Neuronal stem cell (in vitro differentiated cells): ENCODE results near the gene CCDC60.

Experiments used
- DNase-seq: peaks from one replicate; pipeline ENCODE4 v3.0.0-alpha.2; 2013; ENCODE audit warnings: low spot score
- H2AFZ ChIP-seq: one replicate; pipeline ENCODE4 v1.6.1; 2013; ENCODE audit warnings: mild to moderate bottlenecking, low read length, inconsistent platforms
- H2AK5ac ChIP-seq: 2 replicates; pipeline ENCODE4 v1.6.1; 2013; ENCODE audit warnings: low read depth, mild to moderate bottlenecking, inconsistent platforms, low read length, moderate library complexity, mixed read lengths
- H2BK120ac ChIP-seq: 2 replicates; pipeline ENCODE4 v1.6.1; 2013; ENCODE audit warnings: low read depth, mild to moderate bottlenecking, inconsistent platforms, low read length, moderate library complexity, mixed read lengths
- H2BK12ac ChIP-seq: one replicate; pipeline ENCODE4 v1.6.1; 2013; ENCODE audit warnings: low read length, inconsistent platforms
- H2BK15ac ChIP-seq: 2 replicates; pipeline ENCODE4 v1.6.1; 2013; ENCODE audit warnings: mild to moderate bottlenecking, low read length, inconsistent platforms, mixed read lengths
- H2BK5ac ChIP-seq: one replicate; pipeline ENCODE4 v1.6.1; 2013; ENCODE audit warnings: inconsistent platforms, mild to moderate bottlenecking, low read length, moderate library complexity
- H3K14ac ChIP-seq: one replicate; pipeline ENCODE4 v1.6.1; 2013; ENCODE audit warnings: low read length, inconsistent platforms
- H3K18ac ChIP-seq: 2 replicates; pipeline ENCODE4 v1.6.1; 2013; ENCODE audit warnings: low read length, inconsistent platforms
- H3K23ac ChIP-seq: 2 replicates; pipeline ENCODE4 v1.6.1; 2013; ENCODE audit warnings: low read depth, mild to moderate bottlenecking, mixed read lengths, low read length, inconsistent platforms; ENCODE audit not compliant: poor library complexity
- H3K27ac ChIP-seq: replicated peaks from 3 replicates; pipeline ENCODE4 v1.5.1; 2013; ENCODE audit warnings: low read length, inconsistent platforms
- H3K27me3 ChIP-seq, 3 experiments: 2 replicates each; pipeline ENCODE4 v1.6.1; 2013; ENCODE audit warnings: low read length in 3 of 3, mild to moderate bottlenecking in 2 of 3, inconsistent platforms in 1 of 3, low read depth in 1 of 3, mixed read lengths in 1 of 3, moderate library complexity in 1 of 3; ENCODE audit not compliant: control insufficient read depth in 3 of 3, insufficient read depth in 3 of 3
- H3K36me3 ChIP-seq, 2 donors: replicated peaks in 1 of 2; 2 replicates each; pipeline ENCODE4 v1.6.1; 2013; ENCODE audit warnings: low read length in 2 of 2; ENCODE audit not compliant: control insufficient read depth in 2 of 2, insufficient read depth in 2 of 2
- H3K4ac ChIP-seq: 2 replicates; pipeline ENCODE4 v1.6.1; 2013; ENCODE audit warnings: inconsistent platforms, mild to moderate bottlenecking, low read length, moderate library complexity
- H3K4me1 ChIP-seq, 2 donors: 1 replicate in 1 of 2; 2 replicates in 1 of 2; pipeline ENCODE4 v1.6.1; 2013; ENCODE audit warnings: low read length in 2 of 2, low read depth in 1 of 2; ENCODE audit not compliant: control insufficient read depth in 2 of 2, insufficient read depth in 1 of 2
- H3K4me2 ChIP-seq: one replicate; pipeline ENCODE4 v1.6.1; 2013; ENCODE audit warnings: mild to moderate bottlenecking, low read length, inconsistent platforms; ENCODE audit not compliant: insufficient read depth, poor library complexity, severe bottlenecking
- H3K4me3 ChIP-seq, 2 donors: 2 replicates each; pipeline ENCODE4 v1.5.1; 2013; ENCODE audit warnings: low read length in 2 of 2, mild to moderate bottlenecking in 2 of 2, inconsistent platforms in 1 of 2, moderate library complexity in 1 of 2
- H3K79me1 ChIP-seq: one replicate; pipeline ENCODE4 v1.6.1; 2013; ENCODE audit warnings: low read depth, mild to moderate bottlenecking, inconsistent platforms, low read length, moderate library complexity
- H3K9ac ChIP-seq: one replicate; pipeline ENCODE4 v1.6.1; 2013; ENCODE audit warnings: mild to moderate bottlenecking, low read depth, low read length, inconsistent platforms; ENCODE audit not compliant: poor library complexity
- H3K9me3 ChIP-seq, 2 donors: replicated peaks in 1 of 2; 2 replicates each; pipeline versions ENCODE3 to v1.6.1; 2013; ENCODE audit warnings: low read length in 2 of 2, mild to moderate bottlenecking in 2 of 2, inconsistent platforms in 1 of 2, low read depth in 1 of 2, mixed read lengths in 1 of 2, moderate library complexity in 1 of 2; ENCODE audit not compliant: control insufficient read depth in 2 of 2, insufficient read depth in 1 of 2
- H4K8ac ChIP-seq: one replicate; pipeline ENCODE4 v1.6.1; 2013; ENCODE audit warnings: low read depth, mild to moderate bottlenecking, inconsistent platforms, low read length, moderate library complexity
- H4K91ac ChIP-seq: one replicate; pipeline ENCODE4 v1.6.1; 2013; ENCODE audit warnings: low read length, low read depth, mild to moderate bottlenecking, inconsistent platforms; ENCODE audit not compliant: poor library complexity
- WGBS, 2 donors: extraction: QIAGEN DNeasy Blood & Tissue Kit; methylation state at CpG; one replicate each; pipeline ENCODE4 v1.1.7; 2013; ENCODE audit warnings: missing lambda C conversion rate in 2 of 2, mixed read lengths in 1 of 2; ENCODE audit not compliant: insufficient read length in 2 of 2, insufficient replicate concordance in 1 of 2; ENCODE audit errors: extremely low coverage in 2 of 2; 5-methylcytosine and 5-hydroxymethylcytosine counted together

The CCDC60 gene

GRCh38 chr12:119412811-119413794 lies 78.6 kb downstream of the CCDC60 start:
- no peak overlapping the region for H3K23ac ChIP-seq
- H3K27me3 ChIP-seq = no peaks in the 10 kb centered on the region
- no peaks in the 10 kb centered on the region for H3K79me1 ChIP-seq
- no peak overlapping the region for H2BK12ac ChIP-seq
- H3K4me2 ChIP-seq = no peak overlapping the region
- H4K91ac ChIP-seq = no peak overlapping the region
- peak overlapping the region; percentile 82 for H2AK5ac ChIP-seq
- H4K8ac ChIP-seq = no peak overlapping the region
- no peak overlapping the region for H3K4me3 ChIP-seq
- H3K14ac ChIP-seq = no peak overlapping the region
- no peak overlapping the region for H3K27ac ChIP-seq
- no peak overlapping the region for H3K9ac ChIP-seq
- peaks cover 0 to 4% of the 10 kb centered on the region in 2 donors for H3K4me1 ChIP-seq
- no peaks in the 10 kb centered on the region for H3K36me3 ChIP-seq
- H3K18ac ChIP-seq = peak overlapping the region; percentile 17
- H2AFZ ChIP-seq = no peak overlapping the region
- no peak overlapping the region for H2BK120ac ChIP-seq
- peak; percentile 87 for DNase-seq
- H2BK15ac ChIP-seq = no peak overlapping the region
- no CpG with 5 or more reads among the region's 21 CpGs for WGBS, 2 donors
- no peaks in the 10 kb centered on the region for H3K9me3 ChIP-seq
- no peak overlapping the region for H2BK5ac ChIP-seq
- no peak overlapping the region for H3K4ac ChIP-seq

DNA sequence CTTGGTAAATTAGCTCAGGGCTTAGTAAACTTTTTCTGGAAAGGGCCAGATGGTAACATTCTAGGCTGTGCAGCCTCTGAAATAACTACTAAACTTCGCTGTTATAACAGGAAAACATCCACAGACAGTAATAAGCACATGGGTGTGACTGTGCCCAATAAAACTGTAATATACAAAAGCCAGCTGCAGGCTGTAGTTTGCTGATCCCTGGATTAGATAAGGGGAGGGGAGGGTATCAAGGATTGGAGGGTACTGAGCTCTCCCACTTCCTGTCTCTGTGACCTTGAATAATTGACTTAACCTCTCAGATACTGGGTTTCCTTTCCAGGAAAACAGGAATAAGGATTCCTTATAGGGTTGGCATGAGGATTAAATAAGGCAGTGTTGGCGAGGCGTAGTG lies 81.2 kb downstream of the CCDC60 start:
- Histone ChIP-seq H3K18ac (no peak overlapping the region), H3K4ac (no peak overlapping the region), H2BK15ac (no peak overlapping the region), H3K9me3 (no peaks in the 10 kb centered on the region), H3K4me1 (peaks cover 0 to 2% of the 10 kb centered on the region in 2 donors), H4K8ac (no peak overlapping the region), H3K27ac (no peak overlapping the region), H3K23ac (no peak overlapping the region), H2AFZ (no peak overlapping the region), H3K14ac (no peak overlapping the region), H2BK12ac (no peak overlapping the region), H3K36me3 (no peaks in the 10 kb centered on the region), H3K27me3 (no peaks in the 10 kb centered on the region), H3K4me2 (no peak overlapping the region), H2BK5ac (no peak overlapping the region), H3K79me1 (no peaks in the 10 kb centered on the region), H3K9ac (no peak overlapping the region), H2BK120ac (no peak overlapping the region), H3K4me3 (no peak overlapping the region), H4K91ac (no peak overlapping the region), H2AK5ac (no peak overlapping the region)
- no peak for DNase-seq
- whole genome bisulfite sequencing, 2 donors = no CpG with 5 or more reads among the region's 3 CpGs

DNA sequence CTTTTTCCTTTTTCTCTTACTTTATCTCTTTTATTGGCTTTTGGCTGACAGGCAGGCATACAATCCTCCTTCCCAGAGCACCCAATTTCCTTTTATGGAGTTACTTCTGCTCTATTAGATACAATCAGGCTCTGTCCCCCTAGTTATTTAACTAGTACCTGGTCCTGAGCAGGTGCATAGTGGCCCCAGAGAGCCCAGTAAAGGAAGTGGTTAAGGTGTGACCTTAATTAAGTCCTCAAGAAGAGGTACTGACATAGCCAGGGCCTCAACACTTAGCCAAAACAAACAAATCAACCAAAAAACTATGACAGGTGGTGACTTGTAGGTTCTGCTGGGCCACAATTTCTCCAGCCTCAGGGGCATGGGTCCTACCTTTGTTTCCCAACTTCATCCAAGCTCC lies 82.9 kb downstream of the CCDC60 start:
- H2BK12ac ChIP-seq = no peak overlapping the region
- H3K79me1 ChIP-seq = no peaks in the 10 kb centered on the region
- H3K23ac ChIP-seq = no peak overlapping the region
- H3K4me1 ChIP-seq = peaks cover 0 to 2% of the 10 kb centered on the region in 2 donors
- no peak overlapping the region for H4K8ac ChIP-seq
- H3K27ac ChIP-seq = no peak overlapping the region
- H3K9ac ChIP-seq = no peak overlapping the region
- no peak overlapping the region for H2AFZ ChIP-seq
- H3K9me3 ChIP-seq = no peaks in the 10 kb centered on the region
- no peak overlapping the region for H2BK5ac ChIP-seq
- no peak overlapping the region for H3K4ac ChIP-seq
- no peak overlapping the region for H2AK5ac ChIP-seq
- H4K91ac ChIP-seq = no peak overlapping the region
- DNase-seq = no peak
- H3K4me2 ChIP-seq = no peak overlapping the region
- no peak overlapping the region for H3K18ac ChIP-seq
- H2BK15ac ChIP-seq = no peak overlapping the region
- no peak overlapping the region for H2BK120ac ChIP-seq
- H3K14ac ChIP-seq = no peak overlapping the region
- no peaks in the 10 kb centered on the region for H3K36me3 ChIP-seq
- H3K4me3 ChIP-seq = no peak overlapping the region
- no peaks in the 10 kb centered on the region for H3K27me3 ChIP-seq

DNA sequence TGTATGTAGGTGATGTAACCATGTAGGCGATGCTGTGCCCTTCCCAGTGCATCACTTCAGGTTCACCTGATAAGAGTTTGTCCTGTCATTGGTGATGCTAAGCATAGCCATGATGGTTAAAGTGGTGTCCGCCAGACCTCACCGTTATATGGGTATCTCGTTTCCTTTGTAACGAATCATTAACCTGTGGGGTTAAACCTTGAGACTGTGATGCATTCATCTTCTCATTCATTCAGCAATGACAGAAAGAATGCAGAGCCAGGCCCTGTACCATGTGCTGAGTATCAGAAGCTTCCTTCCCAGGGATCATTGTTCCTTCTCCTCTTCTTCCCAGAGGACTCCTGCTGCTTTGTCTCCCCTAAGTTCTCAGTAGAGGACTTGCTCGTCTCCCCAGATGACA lies 84.9 kb downstream of the CCDC60 start:
- no peak overlapping the region for H3K4ac ChIP-seq
- H2BK12ac ChIP-seq = no peak overlapping the region
- H2BK15ac ChIP-seq = no peak overlapping the region
- WGBS, 2 donors = no CpG with 5 or more reads among the region's 6 CpGs
- H2AK5ac ChIP-seq = no peak overlapping the region
- no peak overlapping the region for H3K18ac ChIP-seq
- no peak overlapping the region for H3K27ac ChIP-seq
- H4K8ac ChIP-seq = no peak overlapping the region
- DNase-seq = no peak
- no peaks in the 10 kb centered on the region for H3K9me3 ChIP-seq
- no peak overlapping the region for H3K14ac ChIP-seq
- no peak overlapping the region for H3K9ac ChIP-seq
- H3K27me3 ChIP-seq = no peaks in the 10 kb centered on the region
- H2AFZ ChIP-seq = no peak overlapping the region
- H3K36me3 ChIP-seq = no peaks in the 10 kb centered on the region
- H3K23ac ChIP-seq = no peak overlapping the region
- H3K4me1 ChIP-seq = peaks cover 0 to 1% of the 10 kb centered on the region in 2 donors
- H3K79me1 ChIP-seq = no peaks in the 10 kb centered on the region
- H3K4me2 ChIP-seq = no peak overlapping the region
- no peak overlapping the region for H2BK5ac ChIP-seq
- no peak overlapping the region for H3K4me3 ChIP-seq
- H4K91ac ChIP-seq = no peak overlapping the region
- H2BK120ac ChIP-seq = no peak overlapping the region
